T-cell (primary cell): ENCODE results near the gene PRSS12. TPM values are rescaled to one million over a fixed set of nuclear protein-coding genes. Genes with fewer than 3 reads are reported as not detected.

ENCODE experiments used
- ATAC-seq, 4 experiments: fragments of 200-7000 bp in 3 of 4; fragments of 150-1000 bp in 1 of 4; cut with Tn5 transposase; replicated peaks in 1 of 4; 1 replicate in 3 of 4; 2 replicates in 1 of 4; pipeline ENCODE4 v1.10.0; 2021; ENCODE audit warnings: moderate library complexity in 3 of 4, mild to moderate bottlenecking in 2 of 4, moderate number of reproducible peaks in 1 of 4
- CTCF ChIA-PET, 2 donors: fragments of 300-600 bp; sonication (Branson Sonifier 250); formaldehyde crosslinking; loops; one replicate each; lab custom pipeline; 2022; ENCODE audit warnings: antibody characterized with exemption in 2 of 2; lab: Charles Lee
- POLR2A ChIA-PET, 2 donors: fragments of 300-600 bp; sonication (Branson Sonifier 250); formaldehyde crosslinking; loops; one replicate each; lab custom pipeline; 2022; ENCODE audit warnings: antibody characterized with exemption in 2 of 2; lab: Charles Lee
- DNase-seq, 35 experiments: peaks; one replicate each; pipeline versions ENCODE4 v3.0.0 to v3.0.0-alpha.2; 2013 to 2023
- H3K27ac ChIP-seq: one replicate; pipeline ENCODE4 v1.5.1; 2013; ENCODE audit warnings: low read length
- H3K27me3 ChIP-seq, 2 experiments: replicated peaks in 1 of 2; 1 replicate in 1 of 2; 2 replicates in 1 of 2; pipeline versions ENCODE4 v1.6.1 to v1.7.0; 2013; ENCODE audit warnings: low read length in 1 of 2, mixed read lengths in 1 of 2; ENCODE audit not compliant: control insufficient read depth in 2 of 2, insufficient read depth in 2 of 2; ENCODE audit errors: extremely low read depth in 1 of 2
- H3K36me3 ChIP-seq, 2 donors: 1 replicate in 1 of 2; 2 replicates in 1 of 2; pipeline versions ENCODE4 v1.6.1 to v1.7.0; 2013; ENCODE audit warnings: low read length in 1 of 2; ENCODE audit not compliant: control insufficient read depth in 2 of 2, insufficient read depth in 1 of 2; ENCODE audit errors: extremely low read depth in 1 of 2
- H3K4me1 ChIP-seq, 2 experiments: 1 replicate in 1 of 2; 2 replicates in 1 of 2; pipeline versions ENCODE4 v1.6.1 to v1.7.0; 2013; ENCODE audit warnings: low read length in 2 of 2, mixed read lengths in 1 of 2; ENCODE audit not compliant: insufficient read depth in 2 of 2, control insufficient read depth in 1 of 2; ENCODE audit errors: extremely low read depth in 1 of 2
- H3K4me3 ChIP-seq, 2 donors: 1 replicate in 1 of 2; 2 replicates in 1 of 2; pipeline versions ENCODE4 v1.5.1 to v1.7.0; 2013; ENCODE audit warnings: mild to moderate bottlenecking in 2 of 2, low read length in 1 of 2, moderate library complexity in 1 of 2; ENCODE audit not compliant: control insufficient read depth in 1 of 2; ENCODE audit errors: extremely low read depth in 1 of 2
- H3K9me3 ChIP-seq: 2 replicates; pipeline ENCODE4 v1.7.0; 2013
- H3K27ac Mint-ChIP-seq, 2 donors: one replicate each; pipeline ENCODE4 v1.8.0; 2020 to 2021; ENCODE audit warnings: mild to moderate bottlenecking in 2 of 2, mixed read lengths in 2 of 2
- H3K27me3 Mint-ChIP-seq, 2 donors: one replicate each; pipeline ENCODE4 v1.8.0; 2021 to 2022; ENCODE audit warnings: mixed read lengths in 2 of 2
- H3K36me3 Mint-ChIP-seq: one replicate; pipeline ENCODE4 v1.8.0; 2021; ENCODE audit warnings: mixed read lengths
- H3K4me1 Mint-ChIP-seq, 3 donors: one replicate each; pipeline ENCODE4 v1.8.0; 2020 to 2022; ENCODE audit warnings: mixed read lengths in 3 of 3, mild to moderate bottlenecking in 1 of 3
- H3K4me3 Mint-ChIP-seq, 3 donors: one replicate each; pipeline ENCODE4 v1.8.0; 2020 to 2022; ENCODE audit warnings: mild to moderate bottlenecking in 3 of 3, mixed read lengths in 3 of 3, moderate library complexity in 3 of 3
- H3K9me3 Mint-ChIP-seq, 3 donors: one replicate each; pipeline ENCODE4 v1.8.0; 2020 to 2022; ENCODE audit warnings: mixed read lengths in 3 of 3
- WGBS: methylation state at CpG from one replicate; pipeline ENCODE4 v1.1.5; 2013; ENCODE audit warnings: missing lambda C conversion rate; ENCODE audit not compliant: insufficient coverage; 5-methylcytosine and 5-hydroxymethylcytosine counted together
- total RNA-seq, 35 experiments: library from RNA in 6 of 35; stranded (reverse) in 6 of 35; fragments of 120-200 nt in 1 of 35; gene quantifications; one replicate each; pipeline versions ENCODE4 v1.2.1 to v1.2.4 and lab custom pipeline; 2013 to 2026

Gene PRSS12
- total RNA-seq, 5 donors from 2014 or later (not counting 1 experiment from before 2014, with no cell fraction given): 0.03 to 0.25 (median 0.18) TPM; not detected in 2

- no peak for DNase-seq
- H3K4me1 ChIP-seq: no peaks in the 10 kb centered on the region
- H3K36me3 Mint-ChIP-seq: peaks cover 9% of the 10 kb centered on the region
- no peak for ATAC-seq
- no peak overlapping the region for H3K4me3 Mint-ChIP-seq
- no peak overlapping the region for H3K27ac ChIP-seq
- H3K36me3 ChIP-seq: no peaks in the 10 kb centered on the region
- H3K9me3 Mint-ChIP-seq: no peaks in the 10 kb centered on the region
- peaks cover 0 to 2% of the 10 kb centered on the region in 2 donors for H3K27me3 Mint-ChIP-seq
- POLR2A ChIA-PET: no interaction called here
- no peaks in the 10 kb centered on the region for H3K27me3 ChIP-seq
- H3K9me3 ChIP-seq: no peaks in the 10 kb centered on the region
- H3K4me1 Mint-ChIP-seq: no peaks in the 10 kb centered on the region
- H3K4me3 ChIP-seq: no peak overlapping the region
- no CpG with 5 or more reads among the region's 1 CpG for WGBS
- CTCF ChIA-PET: interaction anchor here in 1 of 2 donors (1.4 kb wide), 1 partner anchor 19 kb away, joined by 3 read pairs; no protein-coding TSS in a partner anchor
- no peak overlapping the region for H3K27ac Mint-ChIP-seq
Measured at GRCh38 chr4:118289794-118290193, 63.0 kb downstream of the PRSS12 start.

GRCh38 chr4:118287711-118288451 lies 64.9 kb downstream of the PRSS12 start:
- no peaks in the 10 kb centered on the region for H3K9me3 ChIP-seq
- no peak overlapping the region for H3K4me3 ChIP-seq
- no peak overlapping the region for H3K27ac ChIP-seq
- ATAC-seq: no peak
- no peaks in the 10 kb centered on the region for H3K9me3 Mint-ChIP-seq
- H3K27me3 Mint-ChIP-seq: no peaks in the 10 kb centered on the region
- no peaks in the 10 kb centered on the region for H3K4me1 ChIP-seq
- CTCF ChIA-PET: no interaction called here
- no peak for DNase-seq
- H3K36me3 Mint-ChIP-seq: peaks cover 19% of the 10 kb centered on the region
- no peak overlapping the region for H3K27ac Mint-ChIP-seq
- H3K4me1 Mint-ChIP-seq: peaks cover 9 to 10% (median 10%) of the 10 kb centered on the region in 3 donors
- POLR2A ChIA-PET: no interaction called here
- H3K36me3 ChIP-seq: peaks cover 0 to 5% of the 10 kb centered on the region in 2 donors
- WGBS: no CpG with 5 or more reads among the region's 2 CpGs
- H3K4me3 Mint-ChIP-seq: no peak overlapping the region
- H3K27me3 ChIP-seq: no peaks in the 10 kb centered on the region

DNA sequence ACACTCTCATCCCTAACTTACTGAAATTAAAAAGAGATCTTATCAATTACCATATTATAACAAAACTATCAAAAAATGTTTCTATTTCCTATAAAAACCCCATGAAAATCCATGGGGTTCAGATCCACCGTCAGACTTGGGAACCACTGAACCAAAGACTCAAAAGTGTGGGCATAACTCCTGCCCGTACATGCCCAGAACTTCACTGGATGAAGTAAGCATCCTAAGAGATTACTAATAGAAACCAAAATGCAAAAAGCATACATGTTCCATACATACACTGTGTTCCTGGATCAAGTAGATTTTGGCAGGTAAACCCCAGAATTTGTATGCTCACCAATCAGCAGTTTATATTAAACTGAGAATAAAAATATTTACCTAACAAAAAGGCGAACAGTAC lies 66.1 kb downstream of the PRSS12 start:
- POLR2A ChIA-PET: no interaction called here

GRCh38 chr4:118285931-118286330 lies 66.9 kb downstream of the PRSS12 start:
- DNase-seq: no peak
- H3K36me3 Mint-ChIP-seq: peaks cover 24% of the 10 kb centered on the region
- no peaks in the 10 kb centered on the region for H3K9me3 ChIP-seq
- ChIA-PET POLR2A (no interaction called here), CTCF (no interaction called here)
- no peak for ATAC-seq
- H3K9me3 Mint-ChIP-seq: no peaks in the 10 kb centered on the region
- H3K4me3 ChIP-seq: no peak overlapping the region
- H3K27me3 Mint-ChIP-seq: no peaks in the 10 kb centered on the region
- H3K4me1 ChIP-seq: peaks cover 0 to 8% of the 10 kb centered on the region in 2 experiments
- H3K36me3 ChIP-seq: peaks cover 0 to 16% of the 10 kb centered on the region in 2 donors
- H3K4me1 Mint-ChIP-seq: peaks cover 26 to 29% (median 29%) of the 10 kb centered on the region in 3 donors
- H3K27me3 ChIP-seq: no peaks in the 10 kb centered on the region
- H3K4me3 Mint-ChIP-seq: no peak overlapping the region
- no peak overlapping the region for H3K27ac Mint-ChIP-seq
- H3K27ac ChIP-seq: no peak overlapping the region
- 100% methylated on average over 2 of the region's 4 CpGs for WGBS

More for the DNA sequence above, 66.1 kb downstream of the PRSS12 start:
- H3K9me3 Mint-ChIP-seq: no peaks in the 10 kb centered on the region
- H3K36me3 Mint-ChIP-seq: peaks cover 23% of the 10 kb centered on the region
- CTCF ChIA-PET: no interaction called here
- H3K4me1 Mint-ChIP-seq: peaks cover 19 to 22% (median 21%) of the 10 kb centered on the region in 3 donors
- 63% methylated on average over 1 of the region's 3 CpGs for WGBS
- Histone ChIP-seq H3K36me3 (peaks cover 0 to 10% of the 10 kb centered on the region in 2 donors), H3K27me3 (no peaks in the 10 kb centered on the region), H3K9me3 (no peaks in the 10 kb centered on the region), H3K4me3 (no peak overlapping the region), H3K4me1 (peaks cover 0 to under 1% of the 10 kb centered on the region in 2 experiments), H3K27ac (no peak overlapping the region)
- DNase-seq (no peak), ATAC-seq (no peak)
- H3K27me3 Mint-ChIP-seq: no peaks in the 10 kb centered on the region
- H3K27ac Mint-ChIP-seq: no peak overlapping the region
- H3K4me3 Mint-ChIP-seq: no peak overlapping the region

DNA sequence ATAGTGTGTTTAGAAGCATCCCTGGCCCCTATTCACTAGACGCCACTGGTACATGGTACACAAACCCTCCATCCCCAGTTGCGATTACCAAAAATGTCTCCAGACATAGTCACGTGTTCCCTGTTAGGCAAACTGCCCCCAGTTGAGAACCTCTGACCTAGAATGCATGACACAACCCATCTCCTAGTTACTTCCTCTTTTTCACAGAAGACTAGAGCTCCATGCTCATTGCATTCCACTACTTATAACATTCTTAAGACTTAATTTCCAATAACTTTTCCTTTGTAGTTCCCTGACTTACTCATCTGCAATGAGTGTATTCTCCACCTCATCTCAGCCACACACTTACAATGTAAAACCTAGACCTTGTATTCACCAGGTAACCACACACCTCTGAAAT lies 68.6 kb downstream of the PRSS12 start:
- Mint-ChIP-seq H3K36me3 (peaks cover 27% of the 10 kb centered on the region), H3K27me3 (no peaks in the 10 kb centered on the region), H3K27ac (no peak overlapping the region), H3K4me3 (no peak overlapping the region), H3K9me3 (no peaks in the 10 kb centered on the region), H3K4me1 (peaks cover 41 to 45% (median 45%) of the 10 kb centered on the region in 3 donors)
- Histone ChIP-seq H3K4me1 (peaks cover 6 to 23% of the 10 kb centered on the region in 2 experiments), H3K4me3 (no peak overlapping the region), H3K27ac (no peak overlapping the region), H3K9me3 (no peaks in the 10 kb centered on the region), H3K36me3 (peaks cover 0 to 16% of the 10 kb centered on the region in 2 donors), H3K27me3 (no peaks in the 10 kb centered on the region)
- 71% methylated on average over 2 of the region's 3 CpGs for WGBS
- POLR2A ChIA-PET: interaction anchor here in 1 of 2 donors (0.6 kb wide), 1 partner anchor 398 kb away, joined by 14 read pairs; no protein-coding TSS in a partner anchor
- DNase-seq (no peak), ATAC-seq (no peak)
- CTCF ChIA-PET: interaction anchor here in 1 of 2 donors (0.6 kb wide), 1 partner anchor 23 kb away, joined by 3 read pairs; no protein-coding TSS in a partner anchor

- ATAC-seq (no peak), DNase-seq (no peak)
- H3K27ac Mint-ChIP-seq: peak overlapping the region; percentile 4 to 25
- H3K4me3 Mint-ChIP-seq: no peak overlapping the region
- ChIA-PET CTCF (no interaction called here), POLR2A (no interaction called here)
- H3K36me3 Mint-ChIP-seq: peaks cover 28% of the 10 kb centered on the region
- no peaks in the 10 kb centered on the region for H3K27me3 ChIP-seq
- H3K36me3 ChIP-seq: peaks cover 0 to 16% of the 10 kb centered on the region in 2 donors
- no peaks in the 10 kb centered on the region for H3K27me3 Mint-ChIP-seq
- H3K4me1 Mint-ChIP-seq: peaks cover 53 to 56% (median 55%) of the 10 kb centered on the region in 3 donors
- H3K4me3 ChIP-seq: no peak overlapping the region
- H3K9me3 ChIP-seq: no peaks in the 10 kb centered on the region
- no peaks in the 10 kb centered on the region for H3K9me3 Mint-ChIP-seq
- H3K27ac ChIP-seq: no peak overlapping the region
- WGBS: 20% methylated on average over 2 of the region's 4 CpGs
- H3K4me1 ChIP-seq: peaks cover 10 to 23% of the 10 kb centered on the region in 2 experiments
Measured at GRCh38 chr4:118282692-118283091, 70.1 kb downstream of the PRSS12 start.
